Measurements from ENCODE around the gene TSHR.
"Not testable (repeated sequence)": the region's sequence is repeated elsewhere in the genome, so short reads cannot be mapped to it uniquely, and the experiment has no call there.

The TSHR gene

GRCh38 chr14:81068176-81068782 is 112.9 kb downstream of the TSHR start:
- no peak for DNase-seq (ENCODE audit: low read depth in 2 of 2)

DNA sequence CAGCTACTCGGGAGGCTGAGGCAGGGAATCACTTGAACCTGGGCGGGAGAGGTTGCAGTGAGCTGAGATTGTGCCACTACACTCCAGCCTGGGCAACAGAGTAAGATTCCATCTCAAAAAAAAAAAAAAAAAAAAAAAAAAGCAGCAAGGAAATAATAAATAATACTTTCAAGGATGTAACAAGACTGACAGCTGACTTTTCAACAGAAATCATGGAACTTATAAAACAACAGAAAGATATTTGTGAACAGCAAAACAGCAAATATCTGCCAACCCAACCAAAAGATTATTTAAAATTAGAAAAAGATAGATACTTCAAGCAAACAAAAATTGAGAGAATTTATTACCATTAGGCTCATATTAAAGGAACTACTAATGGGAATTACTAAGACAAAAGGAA is 115.1 kb downstream of the TSHR start:
- no peak for DNase-seq (ENCODE audit: low read depth in 2 of 2)

GRCh38 chr14:81085596-81085995 is 130.2 kb downstream of the TSHR start:
- DNase-seq (ENCODE audit: low read depth in 2 of 2): no peak

- DNase-seq (ENCODE audit: low read depth in 2 of 2): no peak
Measured at GRCh38 chr14:81087230-81087629, 131.8 kb downstream of the TSHR start.

DNA sequence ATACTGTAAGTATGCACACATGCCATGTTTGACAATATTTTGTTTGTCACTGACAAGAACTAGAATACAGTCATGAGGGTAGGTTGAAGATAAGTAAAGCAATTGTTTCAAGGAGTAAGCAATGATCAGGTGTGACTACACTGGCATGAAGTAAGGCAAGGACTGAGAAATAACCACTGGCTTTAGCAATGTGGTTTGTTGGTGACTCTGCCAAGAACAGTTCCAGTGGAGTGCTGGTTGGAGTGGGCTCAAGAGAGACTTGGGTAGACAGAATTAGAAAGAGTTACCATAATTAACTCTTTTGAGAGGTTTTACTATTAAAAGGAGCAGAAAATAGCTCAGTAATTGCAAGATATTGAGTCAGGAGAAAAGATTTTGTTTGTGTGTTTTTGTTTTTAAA is 135.7 kb downstream of the TSHR start:
- DNase-seq (ENCODE audit: low read depth in 2 of 2): no peak

DNA sequence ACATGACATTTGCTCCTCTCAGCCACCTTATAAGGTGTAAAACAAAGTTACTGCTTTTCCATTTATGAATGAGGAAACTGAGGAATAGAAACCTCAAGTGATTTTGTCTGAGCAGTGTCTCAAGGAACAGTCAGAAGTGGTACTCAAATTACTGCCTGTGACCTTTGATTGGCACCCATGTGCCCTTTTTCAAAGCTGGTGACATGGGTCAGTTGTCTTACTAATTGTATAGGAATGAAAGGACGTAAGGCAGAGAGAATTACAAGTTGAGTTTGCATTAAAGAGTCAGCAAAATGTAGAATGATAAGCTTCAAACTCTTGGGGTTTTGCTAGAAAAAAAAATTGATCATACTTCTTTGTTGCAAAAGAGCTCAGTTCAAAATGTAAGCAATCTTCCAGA is 136.2 kb downstream of the TSHR start:
- no peak for DNase-seq (ENCODE audit: low read depth in 2 of 2)

GRCh38 chr14:81093651-81094050 is 138.2 kb downstream of the TSHR start:
- no peak for DNase-seq (ENCODE audit: low read depth in 2 of 2)

- no peak for DNase-seq (ENCODE audit: low read depth in 2 of 2)
Measured at GRCh38 chr14:81095539-81095938, 140.1 kb downstream of the TSHR start.

- DNase-seq (ENCODE audit: low read depth in 2 of 2): no peak
Measured at GRCh38 chr14:81096656-81097055, 141.2 kb downstream of the TSHR start.

GRCh38 chr14:81102217-81102616 is 146.8 kb downstream of the TSHR start:
- DNase-seq (ENCODE audit: low read depth in 2 of 2): no peak

DNA sequence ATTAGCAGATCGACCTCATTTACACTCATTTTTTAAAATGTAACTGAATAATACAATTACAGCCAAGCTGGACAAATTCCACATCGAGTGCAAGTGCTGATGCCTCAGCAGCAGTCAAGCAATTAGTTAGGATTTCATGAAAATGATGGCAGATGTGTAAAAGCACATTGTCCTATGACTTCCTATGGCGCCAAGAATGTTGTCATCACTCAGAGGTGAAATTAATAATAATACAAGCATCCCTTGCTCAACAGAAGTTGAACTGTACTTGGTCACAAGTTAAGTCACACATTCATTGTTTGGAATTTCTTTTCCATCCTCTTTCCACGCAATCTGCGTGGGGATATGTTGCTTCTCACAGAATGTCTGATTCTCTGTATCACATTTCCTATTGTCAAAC is 148.0 kb downstream of the TSHR start:
- no peak for DNase-seq (ENCODE audit: low read depth in 2 of 2)

GRCh38 chr14:81105378-81105777 is 150.0 kb downstream of the TSHR start:
- no peak for DNase-seq (ENCODE audit: low read depth in 2 of 2)

DNA sequence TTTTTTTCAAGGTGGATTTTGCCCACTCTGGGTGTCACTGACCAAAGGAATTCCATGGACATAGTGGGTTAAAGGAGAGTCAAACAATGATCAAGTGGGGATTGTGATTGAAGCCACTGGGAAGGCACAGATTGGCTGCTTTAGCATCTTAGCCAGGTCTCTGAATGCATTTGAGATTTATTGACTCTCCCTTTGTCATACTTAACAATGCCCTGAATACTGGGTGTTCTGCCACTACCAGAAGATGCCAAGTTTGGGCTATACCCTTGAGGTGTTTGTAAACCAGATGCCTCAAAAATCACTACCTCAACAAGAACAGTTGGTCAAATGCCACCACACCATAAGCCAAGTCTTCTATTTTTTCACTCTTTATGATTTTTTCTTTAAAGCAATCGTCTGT is 150.5 kb downstream of the TSHR start:
- no peak for DNase-seq (ENCODE audit: low read depth in 2 of 2)

- DNase-seq (ENCODE audit: low read depth in 2 of 2): no peak
Measured at GRCh38 chr14:81110186-81110585, 154.8 kb downstream of the TSHR start.

GRCh38 chr14:81113176-81113575 is 157.8 kb downstream of the TSHR start:
- DNase-seq (ENCODE audit: low read depth in 2 of 2): no peak

GRCh38 chr14:81113945-81114820 is 158.8 kb downstream of the TSHR start:
- not testable (repeated sequence) for DNase-seq (ENCODE audit: low read depth in 2 of 2)

- DNase-seq (ENCODE audit: low read depth in 2 of 2): no peak
Measured at GRCh38 chr14:81120501-81120900, 165.1 kb downstream of the TSHR start.

- DNase-seq (ENCODE audit: low read depth in 2 of 2): no peak
Measured at GRCh38 chr14:81122326-81122725, 166.9 kb downstream of the TSHR start.

GRCh38 chr14:81123811-81124210 is 168.4 kb downstream of the TSHR start:
- no peak for DNase-seq (ENCODE audit: low read depth in 2 of 2)

DNA sequence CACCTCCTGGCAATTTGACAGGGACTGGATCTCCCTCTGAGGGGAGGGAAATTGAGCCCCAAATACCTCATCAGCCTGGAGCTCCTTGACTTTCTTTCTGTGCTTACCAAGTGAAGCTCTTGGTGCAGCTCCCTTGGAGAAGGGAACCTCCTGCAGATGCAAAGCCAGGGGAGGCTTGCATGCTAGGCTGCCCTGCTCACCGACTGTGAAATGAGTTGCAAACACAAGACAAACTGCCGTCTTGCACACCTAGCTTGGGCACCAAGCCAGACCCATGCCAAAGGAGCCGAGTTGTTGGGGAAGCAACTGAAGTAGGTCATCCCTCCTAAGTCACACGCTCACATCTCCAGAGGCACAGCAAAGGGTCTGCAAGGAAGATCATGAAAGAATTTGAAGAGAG is 170.1 kb downstream of the TSHR start:
- DNase-seq (ENCODE audit: low read depth in 2 of 2): no peak

DNA sequence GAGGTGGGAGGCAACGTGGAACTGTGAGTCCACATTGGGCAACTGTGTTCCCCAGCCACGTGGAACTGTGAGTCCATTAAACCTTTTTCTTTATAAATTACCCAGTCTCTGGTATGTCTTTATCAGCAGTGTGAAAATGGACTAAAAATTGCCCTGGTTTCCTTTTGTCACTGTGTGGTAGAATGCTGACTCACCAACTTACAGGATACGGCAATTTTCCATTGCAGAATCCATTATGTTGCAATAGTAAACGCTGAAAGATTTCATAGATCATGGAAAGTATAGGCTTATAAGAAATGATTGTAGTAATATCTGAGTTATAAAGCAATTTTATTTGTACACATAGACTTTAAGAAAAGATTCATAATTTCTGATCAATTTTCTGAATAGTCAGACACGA is 172.4 kb downstream of the TSHR start:
- no peak for DNase-seq (ENCODE audit: low read depth in 2 of 2)

DNA sequence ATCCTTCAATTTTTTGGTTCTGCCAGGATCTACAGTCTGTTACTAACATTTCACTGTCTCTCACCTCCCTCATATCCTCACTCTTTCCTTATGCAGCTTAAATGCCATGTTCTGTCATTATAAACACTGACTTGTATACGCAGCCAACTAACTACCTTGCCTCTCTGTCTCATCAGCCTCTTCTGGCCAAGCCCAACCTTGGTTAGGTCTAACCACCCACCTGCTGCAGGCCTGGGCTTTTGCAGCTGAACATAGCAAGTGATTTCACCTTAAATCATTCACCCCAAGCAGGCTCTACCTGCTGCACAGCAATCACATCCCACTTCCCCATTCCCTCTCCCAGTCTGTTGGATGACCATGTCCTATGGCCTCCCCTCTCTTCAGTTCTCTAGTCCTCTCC is 173.8 kb downstream of the TSHR start:
- DNase-seq (ENCODE audit: low read depth in 2 of 2): no peak

DNA sequence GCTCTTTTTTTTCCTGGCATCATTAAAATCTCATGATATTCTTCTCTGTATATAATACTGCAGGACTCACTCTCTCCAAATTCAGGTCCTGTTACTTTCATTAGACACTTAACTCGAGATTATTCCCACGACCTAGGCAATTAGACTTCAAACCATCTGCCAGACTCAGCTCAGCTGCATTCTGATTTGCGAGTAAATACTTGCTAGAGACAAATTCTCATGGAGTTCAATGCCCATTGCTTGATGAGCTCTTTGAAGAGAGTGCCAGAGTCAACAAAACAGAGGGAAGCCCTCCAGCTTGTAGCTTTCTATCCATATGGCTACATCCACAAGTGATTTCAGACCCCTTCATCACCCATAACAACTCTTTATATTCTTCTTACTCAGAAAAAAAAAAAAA is 177.0 kb downstream of the TSHR start:
- no peak for DNase-seq (ENCODE audit: low read depth in 2 of 2)

DNA sequence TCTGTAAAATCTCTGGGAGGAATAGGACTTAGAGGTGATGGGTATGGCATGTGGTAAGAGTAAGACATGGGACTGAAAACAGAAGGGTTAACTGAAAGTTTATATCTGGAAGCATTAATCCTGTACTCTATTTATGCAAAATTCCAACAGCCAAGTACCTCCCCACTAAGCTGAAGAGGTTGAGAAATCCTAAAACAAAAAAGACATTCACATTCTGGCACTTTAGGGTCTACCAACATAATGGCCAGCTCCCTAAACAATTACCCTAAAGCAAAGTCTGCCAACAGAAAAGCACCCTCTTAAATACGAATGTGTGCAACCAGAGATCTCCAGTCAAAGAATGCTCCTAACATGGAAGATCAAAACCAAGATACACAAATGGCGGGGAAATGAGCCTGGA is 178.0 kb downstream of the TSHR start:
- no peak for DNase-seq (ENCODE audit: low read depth in 2 of 2)
